Measurements from ENCODE around the gene CYP19A1. TPM values are rescaled to one million over a fixed set of nuclear protein-coding genes. Genes with fewer than 3 reads are reported as not detected.

Gene CYP19A1
- total and polyA plus RNA-seq, 7 donors, result 0.10 to 0.71 (median 0.41) TPM; not detected in 4

DNA sequence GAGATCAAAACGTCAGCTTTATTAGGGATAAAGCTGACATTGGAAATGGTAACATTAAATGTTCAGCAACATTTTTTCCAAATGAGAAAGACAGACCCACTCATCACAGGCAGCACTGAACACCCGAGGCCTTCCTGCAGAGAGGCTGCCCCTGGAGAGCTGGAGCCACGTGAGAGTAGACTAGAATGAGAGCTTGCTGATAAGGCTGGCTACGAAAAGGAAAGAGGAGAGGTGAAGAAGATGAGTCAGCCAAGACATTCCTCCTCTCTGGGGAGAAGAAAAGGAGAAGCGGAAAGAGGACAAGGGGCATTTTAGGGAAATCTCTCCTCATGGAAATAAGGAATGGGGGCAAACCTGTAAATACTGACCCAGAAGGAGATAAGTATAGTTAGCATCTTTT, 7.3 kb downstream of the CYP19A1 start:
- 70 to 77% methylated on average over 5 of the region's 5 CpGs for WGBS, 2 donors

GRCh38 chr15:51328926-51329325, 9.5 kb downstream of the CYP19A1 start:
- no peaks in the 10 kb centered on the region for H3K27me3 ChIP-seq
- no peak for DNase-seq
- TF ChIP-seq EP300 (IDR thresholded peaks at IDR 0.05) (no peak), POLR2A (IDR thresholded peaks at IDR 0.05) (no peak), POLR2AphosphoS5 (IDR thresholded peaks at IDR 0.05) (no peak)
- TF ChIP-seq, protein P1, sequence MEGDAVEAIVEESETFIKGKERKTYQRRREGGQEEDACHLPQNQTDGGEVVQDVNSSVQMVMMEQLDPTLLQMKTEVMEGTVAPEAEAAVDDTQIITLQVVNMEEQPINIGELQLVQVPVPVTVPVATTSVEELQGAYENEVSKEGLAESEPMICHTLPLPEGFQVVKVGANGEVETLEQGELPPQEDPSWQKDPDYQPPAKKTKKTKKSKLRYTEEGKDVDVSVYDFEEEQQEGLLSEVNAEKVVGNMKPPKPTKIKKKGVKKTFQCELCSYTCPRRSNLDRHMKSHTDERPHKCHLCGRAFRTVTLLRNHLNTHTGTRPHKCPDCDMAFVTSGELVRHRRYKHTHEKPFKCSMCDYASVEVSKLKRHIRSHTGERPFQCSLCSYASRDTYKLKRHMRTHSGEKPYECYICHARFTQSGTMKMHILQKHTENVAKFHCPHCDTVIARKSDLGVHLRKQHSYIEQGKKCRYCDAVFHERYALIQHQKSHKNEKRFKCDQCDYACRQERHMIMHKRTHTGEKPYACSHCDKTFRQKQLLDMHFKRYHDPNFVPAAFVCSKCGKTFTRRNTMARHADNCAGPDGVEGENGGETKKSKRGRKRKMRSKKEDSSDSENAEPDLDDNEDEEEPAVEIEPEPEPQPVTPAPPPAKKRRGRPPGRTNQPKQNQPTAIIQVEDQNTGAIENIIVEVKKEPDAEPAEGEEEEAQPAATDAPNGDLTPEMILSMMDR (IDR thresholded peaks at IDR 0.05), result no peak
- no peak overlapping the region for H3K4me3 ChIP-seq
- H3K27ac ChIP-seq, result no peak overlapping the region
- intact Hi-C loops (cut with DNase I), result no loop called here
- no peaks in the 10 kb centered on the region for H3K9me3 ChIP-seq
- H3K4me1 ChIP-seq, result peaks cover 0 to 4% (median 0%) of the 10 kb centered on the region in 4 donors
- WGBS, 2 donors, result 89 to 91% methylated on average over 4 of the region's 4 CpGs
- no peaks in the 10 kb centered on the region for H3K36me3 ChIP-seq

More for the DNA sequence above, 7.3 kb downstream of the CYP19A1 start:
- no peaks in the 10 kb centered on the region for H3K9me3 ChIP-seq
- DNase-seq, result no peak
- TF ChIP-seq POLR2AphosphoS5 (IDR thresholded peaks at IDR 0.05) (no peak), EP300 (IDR thresholded peaks at IDR 0.05) (no peak), POLR2A (IDR thresholded peaks at IDR 0.05) (no peak)
- TF ChIP-seq, protein P1 (IDR thresholded peaks at IDR 0.05), result no peak
- H3K27ac ChIP-seq, result no peak overlapping the region
- no peak overlapping the region for H3K4me3 ChIP-seq
- peaks cover 0 to 10% (median 8%) of the 10 kb centered on the region in 4 donors for H3K4me1 ChIP-seq
- no peaks in the 10 kb centered on the region for H3K27me3 ChIP-seq
- intact Hi-C loops (cut with DNase I), result no loop called here
- no peaks in the 10 kb centered on the region for H3K36me3 ChIP-seq

DNA sequence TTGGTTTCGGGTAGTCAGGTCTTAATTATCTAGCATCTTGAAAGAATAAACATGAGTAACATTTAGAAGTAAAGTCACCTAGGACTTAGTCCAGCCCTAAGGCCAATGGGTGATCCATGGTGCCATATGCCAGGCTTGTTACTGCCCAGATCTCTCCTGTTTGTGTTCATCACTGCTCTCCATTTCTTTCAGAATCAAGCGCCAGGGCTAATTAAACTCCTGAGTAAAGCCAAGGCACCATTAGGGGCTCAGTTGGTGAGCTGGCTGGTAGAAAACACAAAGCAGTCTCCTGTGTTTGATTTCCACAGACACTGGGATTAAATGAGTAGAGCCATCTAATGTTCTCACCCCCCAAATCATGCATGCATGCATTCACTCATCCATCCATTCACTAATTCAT, 11.3 kb downstream of the CYP19A1 start:
- H3K27me3 ChIP-seq, result no peaks in the 10 kb centered on the region
- no peak for DNase-seq
- 93 to 96% methylated on average over 2 of the region's 2 CpGs for WGBS, 2 donors
- no peaks in the 10 kb centered on the region for H3K36me3 ChIP-seq
- intact Hi-C loops (cut with DNase I), result no loop called here
- TF ChIP-seq POLR2A (IDR thresholded peaks at IDR 0.05), result no peak
- TF ChIP-seq POLR2AphosphoS5 (IDR thresholded peaks at IDR 0.05), result no peak
- no peak for TF ChIP-seq EP300 (IDR thresholded peaks at IDR 0.05)
- TF ChIP-seq, protein P1 (IDR thresholded peaks at IDR 0.05), result no peak
- H3K4me1 ChIP-seq, result peaks cover 0 to 9% (median 4%) of the 10 kb centered on the region in 4 donors
- no peaks in the 10 kb centered on the region for H3K9me3 ChIP-seq
- H3K27ac ChIP-seq, result no peak overlapping the region
- H3K4me3 ChIP-seq, result no peak overlapping the region

DNA sequence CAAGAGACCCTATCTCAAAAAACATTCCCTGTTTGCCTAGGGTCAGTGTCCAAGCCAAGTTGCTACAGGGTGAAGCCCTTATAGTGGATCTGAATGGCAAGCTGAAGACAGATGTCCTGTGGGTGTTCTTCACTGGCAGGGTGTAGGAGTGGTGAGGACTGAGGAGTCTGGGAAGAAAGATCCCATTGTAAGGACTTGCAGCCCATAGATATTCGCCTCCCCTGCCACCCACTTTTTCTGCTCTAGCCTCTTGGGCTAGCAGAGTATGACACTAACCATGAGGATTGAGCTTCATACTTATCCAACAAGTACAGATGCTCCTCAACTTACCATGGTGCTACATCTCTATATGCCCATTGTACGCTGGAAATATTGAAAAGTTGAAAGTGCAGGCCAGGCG, 13.2 kb downstream of the CYP19A1 start:
- WGBS, 2 donors, result 94 to 98% methylated on average over 3 of the region's 3 CpGs
- H3K4me1 ChIP-seq, result peaks cover 0 to 9% (median 6%) of the 10 kb centered on the region in 4 donors
- no peak for DNase-seq
- H3K27me3 ChIP-seq, result no peaks in the 10 kb centered on the region
- TF ChIP-seq EP300 (IDR thresholded peaks at IDR 0.05) (no peak), POLR2A (IDR thresholded peaks at IDR 0.05) (no peak), POLR2AphosphoS5 (IDR thresholded peaks at IDR 0.05) (no peak)
- TF ChIP-seq, protein P1 (IDR thresholded peaks at IDR 0.05), result no peak
- no peak overlapping the region for H3K4me3 ChIP-seq
- H3K9me3 ChIP-seq, result no peaks in the 10 kb centered on the region
- no peak overlapping the region for H3K27ac ChIP-seq
- intact Hi-C loops (cut with DNase I), result no loop called here
- no peaks in the 10 kb centered on the region for H3K36me3 ChIP-seq

DNA sequence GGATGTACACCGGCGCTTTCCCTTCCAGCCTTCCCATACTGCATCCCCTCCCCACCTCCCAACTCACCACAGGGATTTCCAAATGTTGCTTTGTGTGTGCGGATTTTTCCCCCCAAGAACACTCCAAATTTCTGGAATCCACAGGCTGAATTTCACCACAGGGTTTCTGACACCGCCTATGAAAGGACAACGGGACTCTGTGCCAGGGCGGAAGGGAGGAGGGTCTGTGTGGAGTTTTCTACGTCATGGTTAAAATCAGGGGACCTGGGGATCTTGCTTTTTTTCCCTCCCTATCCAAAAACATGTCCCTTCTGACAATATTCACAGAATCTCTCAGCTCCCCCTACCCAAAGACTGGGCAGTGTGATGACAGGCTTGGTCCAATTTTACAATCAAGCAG, 14.6 kb downstream of the CYP19A1 start:
- no peaks in the 10 kb centered on the region for H3K27me3 ChIP-seq
- intact Hi-C loops (cut with DNase I), result no loop called here
- WGBS, 2 donors, result 90 to 92% methylated on average over 7 of the region's 7 CpGs
- peaks cover 0 to 9% (median 6%) of the 10 kb centered on the region in 4 donors for H3K4me1 ChIP-seq
- no peak overlapping the region for H3K4me3 ChIP-seq
- H3K36me3 ChIP-seq, result no peaks in the 10 kb centered on the region
- no peaks in the 10 kb centered on the region for H3K9me3 ChIP-seq
- no peak for DNase-seq
- no peak overlapping the region for H3K27ac ChIP-seq
- TF ChIP-seq POLR2A (IDR thresholded peaks at IDR 0.05), result no peak
- TF ChIP-seq EP300 (IDR thresholded peaks at IDR 0.05), result no peak
- TF ChIP-seq, protein P1 (IDR thresholded peaks at IDR 0.05), result no peak
- no peak for TF ChIP-seq POLR2AphosphoS5 (IDR thresholded peaks at IDR 0.05)

Data from sigmoid colon (tissue), 7 donors.